Activated CD4-positive, alpha-beta T cell treated with anti-CD3 and anti-CD28 coated beads, Interleukin-10, Interleukin-2, amounts not matched to agents 100 ng/mL and 50 ng/mL, durations not matched to agents 16 hours and 8 hours (primary cell): Measurements from ENCODE around the gene CACHD1.
"Not testable (repeated sequence)": the region's sequence is repeated elsewhere in the genome, so short reads cannot be mapped to it uniquely, and the experiment has no call there.

Source experiments
- DNase-seq: peaks from one replicate; pipeline ENCODE4 v3.0.0-alpha.2; 2020

CACHD1 gene

DNA sequence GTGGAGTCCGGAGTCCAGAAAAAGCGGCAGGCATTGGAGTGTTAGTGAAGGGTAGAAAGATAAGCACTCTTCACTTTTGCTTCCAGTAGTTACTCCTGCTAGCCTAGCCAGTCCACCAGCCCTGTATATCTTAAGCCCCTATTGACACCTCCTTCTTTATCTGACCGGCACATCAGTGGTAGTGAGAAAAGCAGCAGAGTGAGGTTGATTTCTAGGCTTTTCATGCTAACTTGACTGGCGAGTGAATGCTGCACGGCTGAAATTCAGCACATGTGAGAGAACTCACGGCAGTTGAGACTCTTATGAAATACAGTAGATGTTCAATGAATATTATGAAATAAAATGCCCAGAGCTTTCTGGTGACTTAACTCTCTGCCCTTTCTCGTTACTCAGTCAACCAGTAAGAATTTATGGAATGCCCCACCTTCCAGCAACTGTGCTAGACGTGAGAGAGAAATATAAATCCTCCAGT, 128.2 kb downstream of the CACHD1 start:
- DNase-seq: no peak

- no peak for DNase-seq
Measured at GRCh38 chr1:64599242-64599641, 129.3 kb downstream of the CACHD1 start.

DNA sequence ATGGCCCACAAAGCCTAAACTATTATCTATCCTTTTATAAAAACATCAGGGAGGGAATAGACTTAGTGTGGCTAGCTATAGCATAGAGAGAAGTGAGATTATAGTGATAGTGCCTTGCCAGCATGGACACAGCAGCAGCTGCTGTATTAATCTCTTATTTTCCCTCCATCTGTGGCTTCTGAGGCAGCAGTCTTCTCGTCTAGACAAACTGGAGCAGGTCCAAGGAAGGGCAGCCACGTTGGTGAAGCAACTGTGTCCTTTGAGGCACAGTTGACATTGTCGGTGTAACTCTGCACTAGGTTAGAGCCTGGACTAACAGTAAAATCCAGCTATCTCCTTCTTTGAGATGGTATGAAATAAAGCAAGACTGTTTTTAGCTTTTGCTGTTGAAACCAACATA, 131.3 kb downstream of the CACHD1 start:
- no peak for DNase-seq

- DNase-seq: no peak
Measured at GRCh38 chr1:64608005-64608650, 138.2 kb downstream of the CACHD1 start.

DNA sequence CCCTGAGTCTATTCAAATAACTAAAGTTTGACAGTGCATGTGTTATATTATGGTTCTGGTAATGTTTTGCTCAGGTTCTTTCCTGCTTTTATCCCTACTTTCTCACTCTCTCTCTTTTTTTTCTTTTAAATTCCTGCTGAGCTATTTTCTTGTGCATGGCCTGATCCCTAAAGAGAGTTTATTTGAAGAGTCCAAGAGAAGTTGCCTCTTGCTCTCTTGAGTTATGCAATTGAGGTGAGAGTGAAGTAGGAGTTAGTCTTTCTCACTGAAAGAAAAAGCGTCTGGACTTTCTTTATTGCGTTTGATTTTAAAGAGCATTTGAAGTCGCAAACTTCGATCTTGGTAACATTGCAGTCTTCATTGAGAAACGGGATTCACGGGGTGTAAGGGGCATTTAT, 138.7 kb downstream of the CACHD1 start:
- DNase-seq: no peak

DNA sequence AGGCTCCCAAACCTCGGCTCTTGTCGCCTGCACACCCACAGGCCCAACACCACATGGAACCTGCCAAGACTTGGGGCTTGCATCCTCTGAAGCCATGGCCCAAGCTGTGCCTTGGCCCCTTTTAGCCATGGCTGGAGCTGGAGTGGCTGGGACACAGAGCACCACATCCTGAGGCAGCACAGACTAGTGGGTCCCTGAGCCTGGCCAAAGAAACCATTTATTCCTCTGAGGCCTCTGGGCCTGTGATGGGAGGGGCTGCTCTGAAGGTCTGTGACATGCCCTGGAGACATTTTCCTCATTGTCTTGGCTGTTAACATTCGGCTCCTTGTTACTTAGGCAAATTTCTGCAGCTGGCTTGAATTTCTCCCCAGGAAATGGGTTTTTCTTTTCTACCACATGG, 141.0 kb downstream of the CACHD1 start:
- not testable (repeated sequence) for DNase-seq

DNA sequence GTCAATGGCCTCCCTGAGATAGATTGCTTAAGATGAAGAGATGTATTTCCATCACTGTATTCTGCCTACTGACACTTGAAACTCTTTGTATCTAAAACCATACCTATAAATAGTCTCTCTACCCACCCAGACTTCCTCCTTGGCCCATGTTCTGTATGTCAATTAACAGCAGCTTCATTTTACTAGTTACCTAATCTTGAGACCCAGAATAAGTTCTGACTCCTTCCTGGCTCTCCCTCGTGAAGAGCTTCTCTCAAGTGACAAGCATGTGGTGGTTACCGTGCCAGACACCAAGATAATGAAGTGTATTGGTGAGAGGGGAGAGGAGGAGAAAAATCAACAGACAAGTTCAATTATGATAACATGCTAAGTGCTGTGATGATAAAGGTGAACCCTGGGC, 146.1 kb downstream of the CACHD1 start:
- no peak for DNase-seq

GRCh38 chr1:64623750-64624191, 153.8 kb downstream of the CACHD1 start:
- DNase-seq: no peak

DNA sequence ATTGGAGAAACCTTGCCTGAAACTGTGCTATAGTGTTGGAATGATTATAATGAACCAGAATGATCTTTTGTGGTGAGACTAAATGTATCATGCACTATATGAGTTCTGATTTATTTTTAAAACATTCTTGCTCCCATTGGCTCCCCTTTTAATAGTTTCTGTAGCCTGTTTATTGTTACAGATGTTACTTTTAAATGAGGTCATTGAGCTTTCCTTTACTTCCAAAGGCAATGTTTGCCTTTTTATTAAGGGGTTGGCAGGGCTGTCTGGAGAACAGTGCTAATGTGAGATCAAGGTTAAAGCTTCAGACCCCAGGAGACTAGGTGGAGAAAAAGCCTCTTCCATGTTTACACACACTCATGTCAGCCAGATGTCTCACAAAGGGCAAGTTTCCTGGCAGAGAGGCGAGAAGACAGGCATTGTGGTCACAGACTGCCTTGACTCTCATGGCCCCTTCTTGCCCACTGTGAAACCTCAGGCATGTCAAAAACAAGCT, 154.3 kb downstream of the CACHD1 start:
- DNase-seq: peak; percentile 13

DNA sequence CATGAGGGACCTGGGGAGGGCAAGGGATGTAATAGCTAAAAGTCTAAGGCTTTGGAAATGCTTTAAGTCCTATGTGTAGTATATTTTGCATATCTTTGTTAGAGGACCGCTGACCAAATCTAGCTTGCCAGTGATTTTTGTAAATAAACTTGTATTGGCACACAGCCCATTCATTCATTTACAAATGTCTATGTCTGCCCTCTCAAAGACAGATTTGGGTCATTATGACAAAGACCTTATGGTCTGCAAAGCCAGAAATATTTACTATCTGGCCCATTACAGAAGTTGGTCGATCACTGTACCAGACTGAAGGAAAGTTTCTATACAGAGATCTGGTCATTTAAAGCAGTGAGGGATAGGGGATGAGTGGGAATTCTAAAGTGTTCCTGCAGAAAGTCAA, 154.9 kb downstream of the CACHD1 start:
- no peak for DNase-seq

GRCh38 chr1:64630611-64631010, 160.7 kb downstream of the CACHD1 start:
- DNase-seq: no peak

- no peak for DNase-seq
Measured at GRCh38 chr1:64631346-64632034, 161.6 kb downstream of the CACHD1 start.

DNA sequence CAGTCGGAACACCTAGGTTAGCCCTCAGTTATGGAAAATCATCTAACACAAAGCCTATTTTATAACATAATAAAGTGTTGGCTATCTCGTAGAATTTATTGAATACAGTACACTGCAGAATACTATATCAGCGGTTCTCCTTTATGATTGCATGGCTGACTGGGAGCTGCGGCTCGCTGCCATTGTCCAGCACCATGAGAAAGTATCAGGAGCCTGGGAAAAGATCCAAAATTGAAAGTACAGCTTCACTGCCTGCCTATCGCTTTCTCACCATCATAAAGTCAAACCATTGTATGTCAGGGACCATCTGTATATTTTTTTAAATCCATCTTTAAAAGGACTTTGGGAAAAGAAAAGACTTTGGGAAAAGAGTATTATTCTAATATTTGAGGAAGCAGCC, 163.0 kb downstream of the CACHD1 start:
- DNase-seq: no peak

GRCh38 chr1:64645735-64646134, 175.8 kb downstream of the CACHD1 start:
- no peak for DNase-seq

- no peak for DNase-seq
Measured at GRCh38 chr1:64650411-64650810, 180.5 kb downstream of the CACHD1 start.

DNA sequence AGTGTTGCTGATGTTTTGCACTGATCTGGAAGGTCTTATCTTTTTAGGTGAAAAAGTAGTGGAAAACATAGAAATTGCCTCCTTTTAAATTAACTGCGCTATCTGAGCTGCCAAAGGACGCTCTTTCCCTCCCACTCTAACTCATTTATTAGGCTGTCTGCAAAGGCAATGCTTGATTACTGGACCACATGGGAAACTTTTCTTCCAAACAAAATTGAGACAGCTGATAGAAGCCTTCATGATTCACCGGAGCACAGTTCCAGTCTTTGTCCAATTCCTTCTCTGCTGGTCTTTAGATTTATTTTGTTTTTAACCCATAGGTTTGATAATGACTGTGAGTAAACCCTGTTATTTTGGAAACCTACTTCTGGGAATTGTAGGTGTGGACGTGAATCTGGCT, 181.9 kb downstream of the CACHD1 start:
- DNase-seq: no peak

DNA sequence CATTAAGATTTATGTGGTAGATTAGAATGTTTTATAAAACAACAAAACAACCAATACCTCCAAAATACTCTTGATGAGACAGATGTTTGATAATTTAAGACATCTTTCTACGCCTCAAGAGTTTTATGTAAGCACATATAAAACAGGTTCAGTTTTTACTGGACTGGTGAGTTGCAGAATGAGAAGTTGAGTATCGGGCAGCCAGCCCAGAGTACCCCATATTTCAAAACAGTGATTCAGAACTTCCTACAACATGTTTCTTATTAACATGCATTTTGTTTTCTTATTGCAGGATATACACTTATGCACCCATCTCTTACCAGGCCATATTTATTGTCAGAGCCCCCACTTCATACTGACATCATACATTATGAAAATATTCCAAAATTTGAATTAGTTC, 183.5 kb downstream of the CACHD1 start:
- no peak for DNase-seq

DNA sequence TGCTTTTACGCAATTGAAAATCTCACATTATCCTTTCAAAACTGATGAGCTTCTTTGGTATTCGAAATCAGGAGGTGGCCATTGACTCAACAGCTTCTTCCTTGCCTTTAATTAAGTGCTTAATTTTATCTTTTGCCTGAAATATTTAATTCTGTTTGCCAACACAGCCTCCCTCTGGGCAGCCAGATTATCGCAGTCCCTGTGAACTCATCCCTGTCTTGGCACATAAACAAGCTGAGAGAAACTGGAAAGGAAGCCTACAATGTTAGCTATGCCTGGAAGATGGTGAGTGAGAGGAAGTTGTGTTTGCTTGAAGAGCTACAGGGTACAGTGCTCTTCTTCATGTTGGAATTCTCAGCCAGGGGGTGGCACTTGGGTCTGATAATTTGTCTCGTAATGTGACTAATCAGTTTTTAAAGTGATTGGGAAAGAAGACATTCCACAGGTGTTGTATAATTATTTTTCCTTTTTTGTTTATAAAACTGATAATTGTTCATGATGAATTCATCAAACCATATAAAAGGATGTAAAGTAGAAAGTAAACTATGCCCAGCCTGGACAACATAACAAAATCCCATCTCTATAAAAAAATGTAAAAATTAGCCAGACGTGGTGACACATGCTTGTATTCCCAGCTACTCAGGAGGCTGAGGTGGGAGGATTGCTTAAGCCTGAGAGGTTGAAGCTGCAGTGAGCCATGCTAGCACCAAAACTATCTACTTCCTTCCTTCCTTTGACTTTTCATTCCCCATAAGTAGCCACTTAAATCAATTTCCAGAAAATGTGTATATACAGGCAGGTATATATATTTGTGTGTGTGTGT, 184.8 kb downstream of the CACHD1 start:
- no peak for DNase-seq

GRCh38 chr1:64655861-64656260, 185.9 kb downstream of the CACHD1 start:
- no peak for DNase-seq

DNA sequence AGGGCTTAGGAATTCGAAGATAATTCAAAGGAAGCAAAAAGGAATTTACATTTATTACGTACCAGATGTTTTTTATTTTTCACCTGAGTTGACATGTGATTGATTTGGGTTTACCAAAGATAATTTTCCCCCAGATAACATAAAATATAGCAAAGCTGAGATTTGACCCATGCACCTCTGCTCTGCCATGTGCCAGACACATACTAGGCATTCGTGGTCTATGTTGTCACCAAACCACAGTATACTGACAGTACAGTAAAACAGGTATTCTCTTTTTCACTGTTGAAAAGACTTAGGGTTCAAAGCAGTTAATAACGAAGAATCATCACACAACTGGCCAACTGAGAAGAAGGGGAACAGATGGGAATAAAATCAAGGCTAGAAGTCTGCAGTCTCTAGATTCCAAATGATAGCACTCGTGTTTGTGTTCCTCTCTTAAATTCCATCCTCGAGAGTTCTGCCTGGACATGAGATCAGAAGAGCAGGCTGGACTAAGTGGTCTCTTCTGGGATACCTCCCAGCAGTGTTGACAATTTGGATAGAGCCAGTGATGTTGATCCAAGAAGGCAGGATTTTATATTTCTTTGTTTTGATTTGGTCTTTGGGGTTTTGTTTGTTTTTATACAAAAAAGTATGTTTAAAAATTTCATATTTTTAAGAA, 189.7 kb downstream of the CACHD1 start:
- DNase-seq: no peak

GRCh38 chr1:64663668-64664067, 193.7 kb downstream of the CACHD1 start:
- peak; percentile 24 for DNase-seq

DNA sequence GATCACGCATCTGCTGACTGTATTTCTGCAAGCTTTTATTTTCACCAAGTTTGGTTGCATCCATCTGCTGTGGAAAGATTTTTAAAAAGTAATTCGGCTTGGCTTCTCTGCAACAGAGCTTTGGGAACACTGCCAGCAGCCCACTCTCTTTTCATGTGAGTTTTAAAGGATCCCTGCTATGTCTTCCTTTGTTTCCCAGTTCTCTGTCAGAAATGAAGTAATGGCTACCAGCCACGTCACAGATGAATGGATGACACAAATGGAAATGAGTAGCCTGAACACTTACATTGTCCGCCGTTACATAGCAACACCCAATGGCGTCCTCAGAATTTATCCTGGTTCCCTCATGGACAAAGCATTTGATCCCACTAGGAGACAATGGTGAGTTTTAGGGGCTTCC, 194.4 kb downstream of the CACHD1 start:
- no peak for DNase-seq

DNA sequence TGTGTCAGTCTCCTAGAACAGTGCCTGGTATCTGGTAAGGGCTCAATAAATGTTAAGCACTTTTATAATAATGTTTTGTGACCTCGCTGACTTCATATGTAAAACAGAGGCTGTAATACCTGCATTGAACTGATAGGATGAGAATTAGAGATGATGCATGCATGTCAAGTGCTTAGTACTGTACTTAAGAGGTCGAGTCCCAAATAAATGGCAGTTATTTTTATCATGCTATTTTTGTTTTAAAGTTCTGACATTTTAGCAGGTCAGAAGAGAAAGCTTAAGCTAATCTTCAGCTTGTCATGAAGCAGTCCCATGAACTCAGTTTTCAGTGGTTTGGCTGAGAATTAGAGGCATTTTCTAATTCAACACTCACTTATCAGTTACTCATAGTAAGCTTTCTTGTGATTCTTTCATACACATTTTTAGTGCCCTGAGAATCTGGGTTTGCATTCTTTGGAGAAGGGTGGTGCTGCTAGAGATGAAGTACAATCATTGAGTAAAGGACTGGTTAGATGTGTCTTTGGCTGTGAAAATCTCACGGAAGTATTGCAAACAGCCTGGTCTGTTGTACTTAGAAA, 199.3 kb downstream of the CACHD1 start:
- DNase-seq: no peak
